Smooth muscle cell (in vitro differentiated cells): ENCODE results near the gene TNFSF9. TPM values are rescaled to one million over a fixed set of nuclear protein-coding genes. Genes with fewer than 3 reads are reported as not detected.

ENCODE experiments used
- DNase-seq: peaks from one replicate; lab custom pipeline; 2025; ENCODE audit not compliant: unreplicated experiment; lab: John Stamatoyannopoulos, UW
- H2AFZ ChIP-seq: fragments of 200-600 bp; sonication (generic); 2 replicates; pipeline ENCODE4 v1.6.0; 2016; ENCODE audit warnings: antibody characterized with exemption, low read depth, mild to moderate bottlenecking
- H3F3A ChIP-seq: fragments of 200-600 bp; sonication (generic); 2 replicates; pipeline ENCODE4 v1.6.0; 2017; ENCODE audit warnings: antibody characterized with exemption, low read depth
- H3K27ac ChIP-seq: fragments of 200-600 bp; sonication (generic); 2 replicates; pipeline ENCODE4 v1.5.1; 2016; ENCODE audit warnings: low read depth, mild to moderate bottlenecking
- H3K27me3 ChIP-seq: fragments of 200-600 bp; sonication (generic); 2 replicates; pipeline ENCODE4 v1.6.1; 2016; ENCODE audit warnings: low read depth, mild to moderate bottlenecking
- H3K36me3 ChIP-seq: fragments of 200-600 bp; sonication (generic); 2 replicates; pipeline ENCODE4 v1.5.1; 2016; ENCODE audit warnings: low read depth
- H3K4me1 ChIP-seq: fragments of 200-600 bp; sonication (generic); 2 replicates; pipeline ENCODE4 v1.5.1; 2016; ENCODE audit warnings: low read depth
- H3K4me2 ChIP-seq: fragments of 200-600 bp; sonication (generic); 2 replicates; pipeline ENCODE4 v1.6.0; 2016; ENCODE audit warnings: mild to moderate bottlenecking
- H3K4me3 ChIP-seq: fragments of 200-600 bp; sonication (generic); 2 replicates; pipeline ENCODE4 v1.5.1; 2016; ENCODE audit warnings: mild to moderate bottlenecking
- H3K79me2 ChIP-seq: fragments of 200-600 bp; sonication (generic); 2 replicates; pipeline ENCODE4 v1.6.0; 2016; ENCODE audit warnings: low read depth, mild to moderate bottlenecking
- H3K9ac ChIP-seq: fragments of 200-600 bp; sonication (generic); 2 replicates; pipeline ENCODE4 v1.6.0; 2016; ENCODE audit warnings: low read depth
- H3K9me3 ChIP-seq: fragments of 200-600 bp; sonication (generic); replicated peaks from 2 replicates; pipeline ENCODE4 v1.5.1; 2016; ENCODE audit warnings: low read depth
- H4K20me1 ChIP-seq: fragments of 200-600 bp; sonication (generic); 2 replicates; pipeline ENCODE4 v1.6.0; 2016; ENCODE audit warnings: low read depth
- CTCF ChIP-seq: fragments of 200-600 bp; sonication (generic); IDR thresholded peaks from 2 replicates; pipeline ENCODE4 v1.5.1; 2017; ENCODE audit warnings: borderline replicate concordance, mild to moderate bottlenecking, antibody characterized with exemption; ENCODE audit not compliant: insufficient read depth, poor library complexity, severe bottlenecking
- WGBS: methylation state at CpG from one replicate; pipeline ENCODE4 v1.1.7; 2016; ENCODE audit warnings: low lambda C conversion rate; 5-methylcytosine and 5-hydroxymethylcytosine counted together
- polyA plus RNA-seq: library from polyadenylated mRNA; unstranded; fragments of >200 nt; fragmentation: Nextera tagmentation; extraction: Ambion mirVana; gene quantifications from 2 replicates; pipeline ENCODE4 v1.2.1, GENCODE V29; 2016
- total RNA-seq: library from RNA; depleted of rRNA; stranded (reverse); fragments of >200 nt; gene quantifications from 2 replicates; pipeline ENCODE4 v1.2.3, GENCODE V29; 2014

TNFSF9 gene
- total and polyA plus RNA-seq, 2 experiments from 2014 or later, result 3.4 to 7.3 TPM

DNA sequence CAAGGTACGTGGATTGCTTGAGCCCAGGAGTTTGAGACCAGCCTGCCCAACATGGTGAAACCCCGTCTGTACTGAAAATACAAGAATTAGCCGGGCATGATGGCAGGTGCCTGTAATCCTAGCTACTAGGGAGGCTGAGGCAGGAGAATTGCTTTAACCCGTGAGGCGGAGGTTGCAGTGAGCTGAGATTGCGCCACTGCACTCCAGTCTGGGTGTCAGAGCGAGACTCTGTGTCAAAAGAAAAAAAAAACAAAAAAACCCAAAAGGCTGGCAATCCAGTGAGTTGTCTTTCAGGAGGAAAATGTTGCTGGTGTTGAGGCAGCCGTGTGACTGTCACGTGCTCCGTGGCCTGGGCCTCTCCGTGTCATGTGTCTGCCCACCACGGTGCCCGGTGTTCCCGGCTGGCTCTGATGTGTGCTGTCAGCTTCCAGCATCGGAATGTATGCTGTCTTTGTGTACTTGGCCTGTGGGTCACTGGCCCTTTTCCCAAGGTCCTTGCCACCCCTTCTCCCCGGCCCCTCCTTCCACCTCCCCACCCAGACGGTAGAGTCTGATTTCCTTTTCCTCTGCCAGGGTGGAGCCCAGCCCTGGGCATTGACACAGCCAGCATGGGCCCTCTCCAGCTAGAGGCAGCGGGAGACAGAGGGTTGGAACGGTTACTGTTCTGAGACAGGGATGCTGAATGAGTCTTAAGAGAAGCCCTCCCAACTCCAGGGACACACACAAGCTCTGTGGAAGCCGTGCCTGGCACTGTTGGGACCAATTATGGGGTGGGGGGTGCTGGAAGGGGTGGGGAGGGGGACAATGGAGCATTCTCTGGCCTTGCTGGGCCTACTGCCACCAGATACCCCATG, 21.5 kb upstream of the TNFSF9 start:
- Histone ChIP-seq H3K4me2 (no peak overlapping the region), H3K79me2 (no peaks in the 10 kb centered on the region), H3K4me3 (no peak overlapping the region), H3K9me3 (no peaks in the 10 kb centered on the region), H3K9ac (no peak overlapping the region), H3K36me3 (no peaks in the 10 kb centered on the region), H3K27ac (no peak overlapping the region), H3K4me1 (no peaks in the 10 kb centered on the region), H3F3A (no peaks in the 10 kb centered on the region), H2AFZ (no peak overlapping the region), H3K27me3 (no peaks in the 10 kb centered on the region), H4K20me1 (no peaks in the 10 kb centered on the region)
- no peak for DNase-seq
- TF ChIP-seq CTCF, result no peak
- WGBS, result 92% methylated on average over 20 of the region's 20 CpGs

GRCh38 chr19:6510618-6511017, 20.2 kb upstream of the TNFSF9 start:
- WGBS, result 90% methylated on average over 7 of the region's 7 CpGs
- no peaks in the 10 kb centered on the region for H4K20me1 ChIP-seq
- H3K27ac ChIP-seq, result no peak overlapping the region
- no peak overlapping the region for H2AFZ ChIP-seq
- TF ChIP-seq CTCF, result no peak
- no peaks in the 10 kb centered on the region for H3K36me3 ChIP-seq
- no peak overlapping the region for H3K9ac ChIP-seq
- H3F3A ChIP-seq, result no peaks in the 10 kb centered on the region
- DNase-seq, result no peak
- no peaks in the 10 kb centered on the region for H3K9me3 ChIP-seq
- no peak overlapping the region for H3K4me3 ChIP-seq
- H3K4me1 ChIP-seq, result no peaks in the 10 kb centered on the region
- no peaks in the 10 kb centered on the region for H3K27me3 ChIP-seq
- H3K79me2 ChIP-seq, result no peaks in the 10 kb centered on the region
- no peak overlapping the region for H3K4me2 ChIP-seq

DNA sequence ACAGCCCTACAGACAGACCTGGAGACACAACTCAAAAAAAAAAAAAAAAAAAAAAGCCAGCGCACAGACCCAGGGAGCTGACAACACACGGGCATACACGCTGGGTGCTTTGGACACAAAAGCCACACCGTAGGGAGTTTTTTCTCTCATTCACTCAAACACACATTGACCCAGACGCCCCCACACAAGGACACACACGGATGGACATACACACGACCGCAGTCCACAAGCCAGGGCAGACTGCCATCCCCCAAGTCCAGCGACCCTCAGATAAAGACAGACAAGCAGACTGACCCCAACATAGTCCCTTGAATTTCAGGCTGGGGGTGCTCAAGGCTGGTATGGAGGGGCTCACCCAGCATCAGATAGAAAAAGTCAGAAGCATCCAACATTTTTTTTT, 16.7 kb upstream of the TNFSF9 start:
- Histone ChIP-seq H3K79me2 (no peaks in the 10 kb centered on the region), H4K20me1 (no peaks in the 10 kb centered on the region)

More for the DNA sequence above, 16.7 kb upstream of the TNFSF9 start:
- Histone ChIP-seq H2AFZ (no peak overlapping the region), H3K36me3 (no peaks in the 10 kb centered on the region), H3K4me1 (no peaks in the 10 kb centered on the region), H3F3A (no peaks in the 10 kb centered on the region), H3K27me3 (no peaks in the 10 kb centered on the region), H3K27ac (no peak overlapping the region), H3K4me3 (no peak overlapping the region), H3K9ac (no peak overlapping the region), H3K4me2 (no peak overlapping the region), H3K9me3 (no peaks in the 10 kb centered on the region)
- DNase-seq, result no peak
- WGBS, result 93% methylated on average over 9 of the region's 9 CpGs
- no peak for TF ChIP-seq CTCF
